OCI-LY7 (cell line): Measurements from ENCODE around the gene MAP2K7. TPM values are rescaled to one million over a fixed set of nuclear protein-coding genes. Genes with fewer than 3 reads are reported as not detected.

Experiments
- BruUV-seq: library from RNA; stranded (reverse); fragments of 400-500 nt; replicated peaks from 2 replicates; lab custom pipeline; 2021; lab: Mats Ljungman, UMichigan
- CTCF ChIA-PET: fragments of 300-600 bp; sonication (Branson Sonifier 250); formaldehyde crosslinking; loops from one replicate; lab custom pipeline; 2022; ENCODE audit warnings: antibody characterized with exemption; ENCODE audit not compliant: unreplicated experiment; lab: Charles Lee
- POLR2A ChIA-PET: fragments of 300-600 bp; sonication (Branson Sonifier 250); formaldehyde crosslinking; loops from one replicate; lab custom pipeline; 2022; ENCODE audit warnings: antibody characterized with exemption; lab: Charles Lee
- DNase-seq: peaks from one replicate; pipeline ENCODE4 v3.0.0-alpha.2; 2015; ENCODE audit warnings: low spot score
- H2AFZ ChIP-seq: fragments of 200-600 bp; sonication (generic), shearing (Covaris generic); 2 replicates; pipeline ENCODE4 v1.6.1; 2014; ENCODE audit warnings: mild to moderate bottlenecking, antibody characterized with exemption, low read length, moderate library complexity
- H3K27ac ChIP-seq: fragments of 200-600 bp; sonication (generic); 2 replicates; pipeline ENCODE4 v1.5.1; 2014; ENCODE audit warnings: mixed run types, low read depth, mild to moderate bottlenecking, moderate library complexity, low read length, inconsistent platforms; ENCODE audit not compliant: poor library complexity, severe bottlenecking
- H3K36me3 ChIP-seq: fragments of 200-600 bp; sonication (generic); 2 replicates; pipeline ENCODE4 v1.6.1; 2014; ENCODE audit warnings: mild to moderate bottlenecking, antibody characterized with exemption, low read length, moderate library complexity, mixed read lengths; ENCODE audit not compliant: insufficient read depth
- H3K4me1 ChIP-seq: fragments of 200-600 bp; sonication (generic); 2 replicates; pipeline ENCODE4 v1.5.1; 2014; ENCODE audit warnings: mild to moderate bottlenecking, low read length; ENCODE audit not compliant: insufficient read depth, poor library complexity, severe bottlenecking
- H3K4me2 ChIP-seq: fragments of 200-600 bp; sonication (generic); 2 replicates; pipeline ENCODE4 v1.6.1; 2014; ENCODE audit warnings: mild to moderate bottlenecking, low read length
- H3K4me3 ChIP-seq: fragments of 200-600 bp; sonication (generic); 2 replicates; pipeline ENCODE4 v1.5.1; 2014; ENCODE audit warnings: mild to moderate bottlenecking, low read depth, low read length; ENCODE audit not compliant: poor library complexity, severe bottlenecking
- H3K79me2 ChIP-seq: fragments of 200-600 bp; sonication (generic); 2 replicates; pipeline ENCODE4 v1.6.1; 2016; ENCODE audit warnings: low read depth, mild to moderate bottlenecking, low read length, moderate library complexity, mixed read lengths; ENCODE audit not compliant: insufficient read depth
- H3K9me2 ChIP-seq: fragments of 200-600 bp; sonication (generic); 2 replicates; pipeline ENCODE4 v1.6.1; 2016; ENCODE audit warnings: mild to moderate bottlenecking, low read length, mixed read lengths; ENCODE audit not compliant: insufficient read depth
- H3K9me3 ChIP-seq: fragments of 200-600 bp; sonication (generic); 2 replicates; pipeline ENCODE4 v1.6.1; 2014; ENCODE audit warnings: mild to moderate bottlenecking, mixed run types, low read length, mixed read lengths
- H4K20me1 ChIP-seq: fragments of 200-600 bp; sonication (generic); 2 replicates; pipeline ENCODE4 v1.6.1; 2014; ENCODE audit warnings: mild to moderate bottlenecking, antibody characterized with exemption, low read length, moderate library complexity, mixed read lengths; ENCODE audit not compliant: insufficient read depth
- CTCF ChIP-seq: fragments of 200-600 bp; sonication (generic); conservative IDR thresholded peaks from 2 replicates; pipeline ENCODE4 v1.5.1; 2014; ENCODE audit warnings: mild to moderate bottlenecking, antibody characterized with exemption, low read length, moderate library complexity, mixed read lengths
- EZH2phosphoT487 ChIP-seq: fragments of 200-600 bp; sonication (generic); IDR thresholded peaks from 2 replicates; pipeline ENCODE4 v1.6.1; 2018; ENCODE audit warnings: low read depth, borderline replicate concordance, mild to moderate bottlenecking, mixed run types, antibody characterized with exemption, low read length, moderate library complexity, mixed read lengths
- intact Hi-C: fragments of 100-400 bp; cut with micrococcal nuclease; formaldehyde crosslinking; loops from one replicate; pipeline ENCODE4 v1.10.0; 2022; ENCODE audit not compliant: unreplicated experiment
- total RNA-seq, 2 experiments: library from RNA; depleted of rRNA in 1 of 2; stranded (reverse); fragments of >200 nt in 1 of 2; shearing (Covaris generic) in 1 of 2; gene quantifications; 2 replicates each; pipeline ENCODE4 v1.2.3, GENCODE V29; 2014 to 2022

Gene MAP2K7
- total RNA-seq, 2 experiments from 2014 or later: 23.2 to 44.5 TPM

- no peaks in the 10 kb centered on the region for H3K9me2 ChIP-seq
- no peak overlapping the region for H3K4me3 ChIP-seq
- no peaks in the 10 kb centered on the region for H3K79me2 ChIP-seq
- H3K36me3 ChIP-seq: peaks cover 96% of the 10 kb centered on the region
- DNase-seq: no peak
- BruUV-seq: TSS peak; percentile 62
- CTCF ChIA-PET: no interaction called here
- no peak overlapping the region for H3K27ac ChIP-seq
- no peak overlapping the region for H3K4me2 ChIP-seq
- no peak overlapping the region for H2AFZ ChIP-seq
- no peaks in the 10 kb centered on the region for H3K9me3 ChIP-seq
- intact Hi-C loops: no loop called here
- POLR2A ChIA-PET: no interaction called here
- no peaks in the 10 kb centered on the region for H3K4me1 ChIP-seq
- TF ChIP-seq EZH2phosphoT487: no peak
- no peak for TF ChIP-seq CTCF
- H4K20me1 ChIP-seq: no peaks in the 10 kb centered on the region
Observed at GRCh38 chr19:7962644-7963268, 59.1 kb downstream of the MAP2K7 start.

DNA sequence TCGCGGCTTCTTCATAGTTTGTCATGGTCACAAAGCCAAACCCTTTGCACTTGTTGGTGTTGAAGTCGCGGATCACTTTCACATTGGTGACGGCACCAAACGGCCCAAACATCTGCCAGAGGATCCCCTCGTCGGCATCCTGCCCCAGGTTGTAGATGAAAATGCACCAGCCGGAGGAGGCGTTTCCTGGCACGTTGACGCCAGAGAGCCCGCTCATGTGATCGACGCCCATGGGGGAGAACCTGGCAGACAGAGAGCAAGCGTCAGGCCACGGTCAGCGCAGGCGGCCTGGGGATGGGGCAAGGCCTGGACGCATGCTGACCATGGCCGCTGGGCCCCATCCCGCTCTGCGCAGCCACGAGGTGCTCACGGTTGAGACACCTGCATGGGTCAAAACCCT is 59.9 kb downstream of the MAP2K7 start:
- no peaks in the 10 kb centered on the region for H3K9me2 ChIP-seq
- H3K4me3 ChIP-seq: no peak overlapping the region
- DNase-seq: no peak
- no peaks in the 10 kb centered on the region for H3K79me2 ChIP-seq
- ChIA-PET POLR2A (no interaction called here), CTCF (no interaction called here)
- intact Hi-C loops: no loop called here
- no peaks in the 10 kb centered on the region for H3K4me1 ChIP-seq
- H3K4me2 ChIP-seq: no peak overlapping the region
- H4K20me1 ChIP-seq: no peaks in the 10 kb centered on the region
- TF ChIP-seq EZH2phosphoT487: no peak
- no peak for TF ChIP-seq CTCF
- no peak overlapping the region for H2AFZ ChIP-seq
- H3K36me3 ChIP-seq: peaks cover 97% of the 10 kb centered on the region
- no peaks in the 10 kb centered on the region for H3K9me3 ChIP-seq
- BruUV-seq: no TSS peak
- H3K27ac ChIP-seq: no peak overlapping the region

Other genes with a start within 250 kb of the MAP2K7 start
- gene RETN, start 234.8 kb upstream of the MAP2K7 start, total RNA-seq (2014; rRNA removed; shearing (Covaris generic)): not detected in 2 replicates
- not detected in 2 replicates for gene RETN, start 234.8 kb upstream of the MAP2K7 start, total RNA-seq (2022)
- 0.22 and 0.28 TPM in 2 replicates for gene MCEMP1, start 226.8 kb upstream of the MAP2K7 start, total RNA-seq (2014; rRNA removed; shearing (Covaris generic))
- not detected in 2 replicates for gene MCEMP1, start 226.8 kb upstream of the MAP2K7 start, total RNA-seq (2022)
- gene TRAPPC5, start 223.0 kb upstream of the MAP2K7 start, total RNA-seq (2014; rRNA removed; shearing (Covaris generic)): 78.4 and 91.5 TPM in 2 replicates
- 115 and 150 TPM in 2 replicates for gene TRAPPC5, start 223.0 kb upstream of the MAP2K7 start, total RNA-seq (2022)
- gene FCER2, start 201.7 kb upstream of the MAP2K7 start, total RNA-seq (2014; rRNA removed; shearing (Covaris generic)): 3.3 and 3.7 TPM in 2 replicates
- gene FCER2, start 201.7 kb upstream of the MAP2K7 start, total RNA-seq (2022): 3.9 and 4.6 TPM in 2 replicates
- gene CLEC4G, start 171.8 kb upstream of the MAP2K7 start, total RNA-seq (2014; rRNA removed; shearing (Covaris generic)): not detected in 2 replicates
- not detected in 2 replicates for gene CLEC4G, start 171.8 kb upstream of the MAP2K7 start, total RNA-seq (2022)
- not detected in 2 replicates for gene CD209, start 156.3 kb upstream of the MAP2K7 start, total RNA-seq (2014; rRNA removed; shearing (Covaris generic))
- not detected in 2 replicates for gene CD209, start 156.3 kb upstream of the MAP2K7 start, total RNA-seq (2022)
- not detected in 2 replicates for gene CLEC4M, start 140.6 kb upstream of the MAP2K7 start, total RNA-seq (2014; rRNA removed; shearing (Covaris generic))
- gene CLEC4M, start 140.6 kb upstream of the MAP2K7 start, total RNA-seq (2022): not detected in 2 replicates
- 2.7 and 7.4 TPM in 2 replicates for gene EVI5L, start 73.7 kb upstream of the MAP2K7 start, total RNA-seq (2014; rRNA removed; shearing (Covaris generic))
- 5.5 and 5.9 TPM in 2 replicates for gene EVI5L, start 73.7 kb upstream of the MAP2K7 start, total RNA-seq (2022)
- gene PRR36, start 29.5 kb upstream of the MAP2K7 start, total RNA-seq (2014; rRNA removed; shearing (Covaris generic)): not detected in 2 replicates
- gene PRR36, start 29.5 kb upstream of the MAP2K7 start, total RNA-seq (2022): 0.17 TPM in 1 of 2 replicates, not detected in the other
- 0.08 TPM in 1 of 2 replicates, not detected in the other for gene LRRC8E, start 15.4 kb upstream of the MAP2K7 start, total RNA-seq (2014; rRNA removed; shearing (Covaris generic))
- gene LRRC8E, start 15.4 kb upstream of the MAP2K7 start, total RNA-seq (2022): not detected in 2 replicates
- 0.13 TPM in 1 of 2 replicates, not detected in the other for gene TGFBR3L, start 11.0 kb downstream of the MAP2K7 start, total RNA-seq (2014; rRNA removed; shearing (Covaris generic))
- 0.61 and 0.74 TPM in 2 replicates for gene TGFBR3L, start 11.0 kb downstream of the MAP2K7 start, total RNA-seq (2022)
- gene SNAPC2, start 16.5 kb downstream of the MAP2K7 start, total RNA-seq (2014; rRNA removed; shearing (Covaris generic)): 4.9 and 21.6 TPM in 2 replicates
- gene SNAPC2, start 16.5 kb downstream of the MAP2K7 start, total RNA-seq (2022): 6.2 and 8.2 TPM in 2 replicates
- 0.13 TPM in 1 of 2 replicates, not detected in the other for gene CTXN1, start 22.3 kb downstream of the MAP2K7 start, total RNA-seq (2014; rRNA removed; shearing (Covaris generic))
- gene CTXN1, start 22.3 kb downstream of the MAP2K7 start, total RNA-seq (2022): 0.98 and 1.0 TPM in 2 replicates
- gene TIMM44, start 39.8 kb downstream of the MAP2K7 start, total RNA-seq (2014; rRNA removed; shearing (Covaris generic)): 86.0 and 89.0 TPM in 2 replicates
- gene TIMM44, start 39.8 kb downstream of the MAP2K7 start, total RNA-seq (2022): 97.6 and 116 TPM in 2 replicates
- gene ELAVL1, start 101.8 kb downstream of the MAP2K7 start, total RNA-seq (2014; rRNA removed; shearing (Covaris generic)): 43.5 and 65.4 TPM in 2 replicates
- 162 and 168 TPM in 2 replicates for gene ELAVL1, start 101.8 kb downstream of the MAP2K7 start, total RNA-seq (2022)
- gene CCL25, start 148.9 kb downstream of the MAP2K7 start, total RNA-seq (2014; rRNA removed; shearing (Covaris generic)): 0.88 TPM in 1 of 2 replicates, not detected in the other
- 0.57 and 0.70 TPM in 2 replicates for gene CCL25, start 148.9 kb downstream of the MAP2K7 start, total RNA-seq (2022)
- not detected in 2 replicates for gene FBN3, start 245.7 kb downstream of the MAP2K7 start, total RNA-seq (2014; rRNA removed; shearing (Covaris generic))
- gene FBN3, start 245.7 kb downstream of the MAP2K7 start, total RNA-seq (2022): not detected in 2 replicates